IMR-90 (cell line): Measurements from ENCODE around the gene EHF. TPM values are rescaled to one million over a fixed set of nuclear protein-coding genes. Genes with fewer than 3 reads are reported as not detected.

Source experiments
- ATAC-seq: fragments of 200-7000 bp; cut with Tn5 transposase; 2 replicates; pipeline ENCODE4 v1.9.1; 2020; ENCODE audit warnings: low read depth, mild to moderate bottlenecking, moderate library complexity
- BruUV-seq: library from RNA; stranded (reverse); fragments of 400-500 nt; replicated peaks from 2 replicates; lab custom pipeline; 2021; lab: Mats Ljungman, UMichigan
- CTCF ChIA-PET: fragments of 300-600 bp; formaldehyde crosslinking; extraction: SDS; loops from one replicate; lab custom pipeline; 2021; ENCODE audit warnings: antibody characterized with exemption; lab: Yijun Ruan, JAX
- POLR2A ChIA-PET: fragments of 300-600 bp; sonication (Branson Sonifier 250); formaldehyde crosslinking; loops from one replicate; lab custom pipeline; 2022; ENCODE audit warnings: antibody characterized with exemption; ENCODE audit not compliant: unreplicated experiment; lab: Charles Lee
- DNase-seq: peaks from one replicate; pipeline ENCODE4 v3.0.0; 2013
- H2AFZ ChIP-seq: replicated peaks from 2 replicates; pipeline ENCODE3; 2013; ENCODE audit warnings: low read length, mild to moderate bottlenecking; ENCODE audit not compliant: poor library complexity
- H2AK5ac ChIP-seq: 2 replicates; pipeline ENCODE4 v1.6.1; 2013; ENCODE audit warnings: low read depth, low read length, inconsistent platforms
- H2AK9ac ChIP-seq: replicated peaks from 2 replicates; pipeline ENCODE3; 2013; ENCODE audit warnings: mild to moderate bottlenecking, low read depth, low read length, moderate library complexity; ENCODE audit not compliant: poor library complexity
- H2BK120ac ChIP-seq: 2 replicates; pipeline ENCODE4 v1.6.1; 2013; ENCODE audit warnings: low read depth, low read length, inconsistent platforms
- H2BK15ac ChIP-seq: 3 replicates; pipeline ENCODE4 v1.6.1; 2013; ENCODE audit warnings: low read depth, low read length, inconsistent platforms
- H2BK20ac ChIP-seq: 2 replicates; pipeline ENCODE4 v1.6.1; 2013; ENCODE audit warnings: low read depth, mild to moderate bottlenecking, inconsistent platforms, low read length, moderate library complexity
- H2BK5ac ChIP-seq: 2 replicates; pipeline ENCODE4 v1.6.1; 2013; ENCODE audit warnings: mild to moderate bottlenecking, low read depth, low read length, inconsistent platforms; ENCODE audit not compliant: poor library complexity, severe bottlenecking
- H3K14ac ChIP-seq: replicated peaks from 2 replicates; pipeline ENCODE4 v1.6.1; 2013; ENCODE audit warnings: low read depth, low read length, inconsistent platforms
- H3K18ac ChIP-seq: 2 replicates; pipeline ENCODE4 v1.6.1; 2013; ENCODE audit warnings: low read depth, low read length, control low read depth
- H3K23ac ChIP-seq: 2 replicates; pipeline ENCODE4 v1.6.1; 2013; ENCODE audit warnings: low read depth, low read length, inconsistent platforms
- H3K27ac ChIP-seq: 2 replicates; pipeline ENCODE4 v1.5.1; 2013; ENCODE audit warnings: mild to moderate bottlenecking, control low read depth, low read length; ENCODE audit not compliant: insufficient read depth
- H3K27me3 ChIP-seq: 2 replicates; pipeline ENCODE4 v1.6.1; 2013; ENCODE audit warnings: low read length; ENCODE audit not compliant: control insufficient read depth, insufficient read depth
- H3K36me3 ChIP-seq: 2 replicates; pipeline ENCODE4 v1.6.1; 2013; ENCODE audit warnings: low read length, mixed read lengths; ENCODE audit not compliant: control insufficient read depth, insufficient read depth
- H3K4ac ChIP-seq: 2 replicates; pipeline ENCODE4 v1.6.1; 2013; ENCODE audit warnings: low read depth, low read length, inconsistent platforms
- H3K4me1 ChIP-seq: 2 replicates; pipeline ENCODE4 v1.6.1; 2013; ENCODE audit warnings: low read length, mixed read lengths; ENCODE audit not compliant: control insufficient read depth, insufficient read depth
- H3K4me2 ChIP-seq: 2 replicates; pipeline ENCODE4 v1.6.1; 2013; ENCODE audit warnings: low read depth, mild to moderate bottlenecking, control low read depth, low read length, moderate library complexity
- H3K4me3 ChIP-seq: 2 replicates; pipeline ENCODE4 v1.5.1; 2013; ENCODE audit warnings: low read depth, mild to moderate bottlenecking, control low read depth, low read length, moderate library complexity; ENCODE audit not compliant: insufficient read depth
- H3K56ac ChIP-seq: 2 replicates; pipeline ENCODE4 v1.6.1; 2013; ENCODE audit warnings: low read length, inconsistent platforms; ENCODE audit not compliant: insufficient read depth; ENCODE audit errors: extremely low read depth
- H3K79me1 ChIP-seq, 2 experiments: 2 replicates each; pipeline ENCODE4 v1.6.1; 2013; ENCODE audit warnings: low read length in 2 of 2, inconsistent platforms in 1 of 2, low read depth in 1 of 2
- H3K9ac ChIP-seq: 2 replicates; pipeline ENCODE4 v1.6.1; 2013; ENCODE audit warnings: low read depth, low read length, control low read depth
- H3K9me1 ChIP-seq: 2 replicates; pipeline ENCODE4 v1.6.1; 2013; ENCODE audit warnings: low read length, inconsistent platforms; ENCODE audit not compliant: insufficient read depth
- H3K9me3 ChIP-seq: 2 replicates; pipeline ENCODE4 v1.6.1; 2013; ENCODE audit warnings: low read length; ENCODE audit not compliant: control insufficient read depth, insufficient read depth
- H4K20me1 ChIP-seq: 2 replicates; pipeline ENCODE4 v1.6.1; 2013; ENCODE audit warnings: low read length, inconsistent platforms; ENCODE audit not compliant: insufficient read depth
- H4K5ac ChIP-seq: 2 replicates; pipeline ENCODE4 v1.6.1; 2013; ENCODE audit warnings: mild to moderate bottlenecking, low read depth, low read length, control low read depth
- H4K8ac ChIP-seq, 2 experiments: 2 replicates each; pipeline ENCODE4 v1.6.1; 2013; ENCODE audit warnings: low read depth in 2 of 2, low read length in 2 of 2, control low read depth in 1 of 2, inconsistent platforms in 1 of 2
- H4K91ac ChIP-seq: 2 replicates; pipeline ENCODE4 v1.6.1; 2013; ENCODE audit warnings: low read depth, low read length, inconsistent platforms; ENCODE audit not compliant: insufficient read depth
- BHLHE40 ChIP-seq: fragments of 150-350 bp; IDR thresholded peaks from 2 replicates; pipeline ENCODE4 v1.6.1; 2016; ENCODE audit warnings: mild to moderate bottlenecking, low read depth, low read length
- CEBPB ChIP-seq: IDR thresholded peaks from 2 replicates; pipeline ENCODE4 v1.6.1; 2012; ENCODE audit warnings: low read depth, low read length, improper control_type of control experiment
- CHD1 ChIP-seq: IDR thresholded peaks from 2 replicates; pipeline ENCODE4 v1.6.1; 2012; ENCODE audit warnings: low read depth, low read length, improper control_type of control experiment
- ELK1 ChIP-seq: fragments of 150-350 bp; IDR thresholded peaks from 2 replicates; pipeline ENCODE4 v1.6.1; 2016; ENCODE audit warnings: low read depth, mild to moderate bottlenecking, low read length, moderate library complexity, borderline replicate concordance
- MAFK ChIP-seq: IDR thresholded peaks from 2 replicates; pipeline ENCODE4 v1.6.1; 2012; ENCODE audit warnings: low read depth, low read length, improper control_type of control experiment
- MAZ ChIP-seq: IDR thresholded peaks from 2 replicates; pipeline ENCODE4 v1.6.1; 2012; ENCODE audit warnings: low read depth, mild to moderate bottlenecking, low read length, improper control_type of control experiment, moderate library complexity, borderline replicate concordance
- MXI1 ChIP-seq: IDR thresholded peaks from 2 replicates; pipeline ENCODE4 v1.6.1; 2012; ENCODE audit warnings: low read depth, mild to moderate bottlenecking, low read length, moderate library complexity, borderline replicate concordance
- NFE2L2 ChIP-seq: fragments of 150-350 bp; IDR thresholded peaks from 2 replicates; pipeline ENCODE4 v1.6.1; 2016; ENCODE audit warnings: low read depth, mild to moderate bottlenecking, low read length
- POLR2A ChIP-seq: IDR thresholded peaks from 2 replicates; pipeline ENCODE4 v1.6.1; 2012; ENCODE audit warnings: mild to moderate bottlenecking, low read depth, low read length
- RAD21 ChIP-seq: IDR thresholded peaks from 2 replicates; pipeline ENCODE4 v1.6.1; 2012; ENCODE audit warnings: low read length, improper control_type of control experiment
- RCOR1 ChIP-seq: IDR thresholded peaks from 2 replicates; pipeline ENCODE4 v1.6.1; 2012; ENCODE audit warnings: mild to moderate bottlenecking, low read length, improper control_type of control experiment; ENCODE audit not compliant: insufficient replicate concordance
- RFX5 ChIP-seq: IDR thresholded peaks from 2 replicates; pipeline ENCODE4 v1.8.0; 2012; ENCODE audit warnings: low read depth, mild to moderate bottlenecking, low read length, moderate library complexity
- SMC3 ChIP-seq: fragments of 150-350 bp; IDR thresholded peaks from 2 replicates; pipeline ENCODE4 v1.6.1; 2016; ENCODE audit warnings: low read depth, mild to moderate bottlenecking, antibody characterized with exemption, low read length, moderate library complexity
- USF2 ChIP-seq: fragments of 150-350 bp; IDR thresholded peaks from 2 replicates; pipeline ENCODE4 v1.6.1; 2017; ENCODE audit warnings: mild to moderate bottlenecking, antibody characterized with exemption, low read length, low read depth
- WGBS, 2 experiments: methylation state at CpG; one replicate each; pipeline versions ENCODE4 v1.1.5 to v1.1.7; 2013; ENCODE audit warnings: missing lambda C conversion rate in 2 of 2; ENCODE audit not compliant: insufficient read length in 1 of 2; ENCODE audit errors: extremely low coverage in 2 of 2; 5-methylcytosine and 5-hydroxymethylcytosine counted together
- dilution Hi-C: fragments of 300-500 bp; cut with HindIII; formaldehyde crosslinking; loops from one replicate; pipeline ENCODE4 v1.14.3; 2018; ENCODE audit warnings: low sequenced_read_pairs; ENCODE audit not compliant: unreplicated experiment
- in situ Hi-C: fragments of 300-500 bp; cut with MboI; formaldehyde crosslinking; loops from 3 replicates; pipeline ENCODE4 v1.14.3; 2019; ENCODE audit warnings: low sequenced_read_pairs, inconsistent platforms, mixed read lengths
- intact Hi-C: fragments of 100-400 bp; cut with micrococcal nuclease; formaldehyde crosslinking; loops from 2 replicates; pipeline ENCODE4 v1.10.0; 2022
- polyA plus RNA-seq, 3 experiments: library from polyadenylated mRNA; depleted of rRNA; stranded (reverse); fragments of >200 nt; gene quantifications; 2 replicates each; pipeline ENCODE4 v1.2.3, GENCODE V29; 2012; ENCODE audit warnings: low replicate concordance in 1 of 3
- total RNA-seq: library from RNA; depleted of rRNA; stranded (reverse); fragments of >200 nt; gene quantifications from 2 replicates; pipeline ENCODE4 v1.2.3, GENCODE V29; 2012

EHF gene
- total and polyA plus RNA-seq, 2 of the 4 experiments (the other 2 are of a cell fraction) = under 0.01 TPM; not detected in 1

GRCh38 chr11:34656062-34656720 lies 35.3 kb downstream of the EHF start:
- TF ChIP-seq MAFK (no peak), RCOR1 (no peak), NFE2L2 (no peak), RAD21 (no peak), SMC3 (no peak), CEBPB (no peak), CHD1 (no peak), BHLHE40 (no peak), USF2 (no peak), MXI1 (no peak), RFX5 (no peak), ELK1 (no peak), POLR2A (no peak), MAZ (no peak)
- ChIA-PET CTCF (interaction anchor here (0.6 to 1.8 kb wide), 2 partner anchors 15 to 70 kb away, joined by 3 to 14 read pairs; no protein-coding TSS in a partner anchor), POLR2A (interaction anchor here (1.2 kb wide), 1 partner anchor 12 kb away, joined by 3 read pairs; no protein-coding TSS in a partner anchor)
- DNase-seq (peak; percentile 28), ATAC-seq (no peak)
- H3K27ac ChIP-seq = no peak overlapping the region
- H4K5ac ChIP-seq = peak overlapping the region; percentile 50; the same call in 1 of the 2 replicates
- peak overlapping the region; percentile 74; the same call in 1 of the 2 replicates for H2AK5ac ChIP-seq
- H3K4me2 ChIP-seq = no peak overlapping the region
- intact Hi-C loops (no loop called here), in situ Hi-C loops (no loop called here), dilution Hi-C loops (no loop called here)
- H3K4me1 ChIP-seq = peaks cover 9% of the 10 kb centered on the region
- no peak overlapping the region for H3K9ac ChIP-seq
- H3K9me3 ChIP-seq = no peaks in the 10 kb centered on the region
- H3K9me1 ChIP-seq = peaks cover 17% of the 10 kb centered on the region
- 0 out of 2 replicates have a peak overlapping the region, but pooled peaks have one; percentile 44 for H3K56ac ChIP-seq
- no peaks in the 10 kb centered on the region for H3K79me1 ChIP-seq
- H2BK120ac ChIP-seq = peak overlapping the region; percentile 83
- H2BK20ac ChIP-seq = peak overlapping the region; percentile 93
- H4K91ac ChIP-seq = peak overlapping the region; percentile 63
- no peak overlapping the region for H2AFZ ChIP-seq
- peak overlapping the region; percentile 70; the same call in 1 of the 2 replicates for H3K18ac ChIP-seq
- peak overlapping the region; percentile 85 for H3K4ac ChIP-seq
- no peak overlapping the region for H2AK9ac ChIP-seq
- no TSS peak for BruUV-seq
- peak overlapping the region; percentile 57 for H3K14ac ChIP-seq
- no peak overlapping the region for H3K4me3 ChIP-seq
- no peaks in the 10 kb centered on the region for H4K20me1 ChIP-seq
- peak overlapping the region; percentile 85 for H2BK5ac ChIP-seq
- peak overlapping the region; percentile 86; the same call in 2 of the 3 replicates for H2BK15ac ChIP-seq
- no peaks in the 10 kb centered on the region for H3K27me3 ChIP-seq
- H3K36me3 ChIP-seq = no peaks in the 10 kb centered on the region
- 100% methylated on average over 1 of the region's 5 CpGs; no CpG with 5 or more reads in 1 of the 2 experiments for WGBS, 2 experiments
- peak overlapping the region; percentile 38 to 77 for H4K8ac ChIP-seq
- H3K23ac ChIP-seq = no peak overlapping the region
